Measurements from ENCODE around the gene ARL10. TPM values are rescaled to one million over a fixed set of nuclear protein-coding genes. Genes with fewer than 3 reads are reported as not detected.

Gene ARL10
- total and polyA plus RNA-seq, 2 donors, result 3.6 to 20.8 TPM

GRCh38 chr5:176415952-176416924, 51.0 kb downstream of the ARL10 start, which contains the start of gene CLTB:
TSS of gene CLTB (minus strand) at chr5:176416539. CDS start at chr5:176416363, 176 bp downstream.
- 1% methylated on average over 107 of the region's 107 CpGs for WGBS
- H3K27ac ChIP-seq (ENCODE audit: low read depth), result peak within 1 kb of the TSS; percentile 76
- peak; percentile 26 for DNase-seq (ENCODE audit: extremely low spot score)
- peaks cover 2% of the 10 kb centered on the region for H3K4me1 ChIP-seq (ENCODE audit: insufficient read depth)
- H3K4me3 ChIP-seq (ENCODE audit: low read depth, low read length), result peak within 1 kb of the TSS; percentile 80
- no peaks in the 10 kb centered on the region for H3K36me3 ChIP-seq (ENCODE audit: insufficient read depth)

DNA sequence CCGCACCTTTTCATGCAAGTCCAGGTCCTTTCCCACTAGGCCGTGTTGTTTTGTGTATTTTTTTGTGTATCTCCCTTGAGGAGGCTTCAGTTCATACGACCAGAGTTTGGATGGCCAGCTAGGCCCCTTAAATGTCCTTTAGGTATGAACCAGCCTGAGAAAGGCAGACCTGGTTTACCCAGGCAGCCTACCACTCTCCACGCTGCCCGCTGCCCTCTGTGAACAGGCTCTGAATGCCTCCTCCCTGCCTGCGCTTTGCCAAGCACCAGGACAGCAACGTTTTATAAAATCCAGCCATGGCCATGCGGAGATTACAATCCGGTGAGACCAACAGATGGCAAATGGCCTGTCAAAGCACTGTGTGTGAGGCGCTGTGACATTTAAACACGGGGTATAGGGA, 51.7 kb downstream of the ARL10 start:
- Histone ChIP-seq H3K36me3 (ENCODE audit: insufficient read depth) (no peaks in the 10 kb centered on the region), H3K27ac (ENCODE audit: low read depth) (no peak overlapping the region), H3K4me3 (ENCODE audit: low read depth, low read length) (no peak overlapping the region), H3K4me1 (ENCODE audit: insufficient read depth) (peaks cover 2% of the 10 kb centered on the region)
- DNase-seq (ENCODE audit: extremely low spot score), result no peak
- WGBS, result 73% methylated on average over 11 of the region's 11 CpGs

GRCh38 chr5:176418251-176418650, 53.0 kb downstream of the ARL10 start:
- Histone ChIP-seq H3K36me3 (ENCODE audit: insufficient read depth) (no peaks in the 10 kb centered on the region), H3K4me1 (ENCODE audit: insufficient read depth) (no peaks in the 10 kb centered on the region), H3K27ac (ENCODE audit: low read depth) (no peak overlapping the region), H3K4me3 (ENCODE audit: low read depth, low read length) (no peak overlapping the region)
- WGBS, result 67% methylated on average over 9 of the region's 9 CpGs
- DNase-seq (ENCODE audit: extremely low spot score), result no peak

- WGBS, result 86% methylated on average over 5 of the region's 5 CpGs
- no peaks in the 10 kb centered on the region for H3K36me3 ChIP-seq (ENCODE audit: insufficient read depth)
These were observed 54.8 kb downstream of the ARL10 start for GRCh38 chr5:176420086-176420485.

DNA sequence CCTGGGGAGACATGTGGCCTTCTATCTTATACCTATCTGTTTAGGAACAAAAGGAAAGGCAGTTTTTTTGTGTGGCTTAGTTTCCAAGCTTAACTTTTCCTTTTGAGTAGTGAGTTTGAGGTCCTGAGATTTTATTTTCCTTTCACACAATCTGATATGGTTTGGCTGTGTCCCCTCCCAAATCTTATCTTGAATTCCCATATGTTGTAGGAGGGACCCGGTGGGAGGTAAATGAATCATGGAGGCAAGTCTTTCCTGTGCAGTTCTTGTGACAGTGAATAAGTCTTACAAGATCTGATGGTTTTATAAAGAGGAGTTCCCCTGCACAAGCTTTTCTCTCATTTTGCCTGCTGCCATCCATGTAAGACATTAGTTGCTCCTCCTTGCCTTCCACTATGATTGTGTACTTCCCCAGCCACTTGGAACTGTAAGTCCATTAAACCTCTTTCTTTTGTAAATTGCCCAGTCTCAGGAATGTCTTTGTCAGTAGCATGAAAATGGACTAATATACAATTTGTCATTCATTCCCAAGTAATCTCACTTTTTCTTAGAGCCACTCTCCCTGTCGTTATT, 55.8 kb downstream of the ARL10 start:
- Histone ChIP-seq H3K4me3 (ENCODE audit: low read depth, low read length) (no peak overlapping the region), H3K36me3 (ENCODE audit: insufficient read depth) (no peaks in the 10 kb centered on the region), H3K27ac (ENCODE audit: low read depth) (no peak overlapping the region), H3K4me1 (ENCODE audit: insufficient read depth) (no peaks in the 10 kb centered on the region)
- no peak for DNase-seq (ENCODE audit: extremely low spot score)
- WGBS, result 53% methylated on average over 2 of the region's 2 CpGs

More at GRCh38 chr5:176420086-176420485, 54.8 kb downstream of the ARL10 start:
- H3K4me3 ChIP-seq (ENCODE audit: low read depth, low read length), result no peak overlapping the region
- H3K27ac ChIP-seq (ENCODE audit: low read depth), result no peak overlapping the region
- H3K4me1 ChIP-seq (ENCODE audit: insufficient read depth), result no peaks in the 10 kb centered on the region
- DNase-seq (ENCODE audit: extremely low spot score), result no peak

- H3K27ac ChIP-seq (ENCODE audit: low read depth), result no peak overlapping the region
- no peak for DNase-seq (ENCODE audit: extremely low spot score)
- H3K4me3 ChIP-seq (ENCODE audit: low read depth, low read length), result no peak overlapping the region
- WGBS, result 75% methylated on average over 3 of the region's 3 CpGs
- no peaks in the 10 kb centered on the region for H3K36me3 ChIP-seq (ENCODE audit: insufficient read depth)
- no peaks in the 10 kb centered on the region for H3K4me1 ChIP-seq (ENCODE audit: insufficient read depth)
These were observed 58.9 kb downstream of the ARL10 start for GRCh38 chr5:176424181-176424580.

- Histone ChIP-seq H3K4me3 (ENCODE audit: low read depth, low read length) (no peak overlapping the region), H3K27ac (ENCODE audit: low read depth) (no peak overlapping the region), H3K4me1 (ENCODE audit: insufficient read depth) (no peaks in the 10 kb centered on the region), H3K36me3 (ENCODE audit: insufficient read depth) (no peaks in the 10 kb centered on the region)
- DNase-seq (ENCODE audit: extremely low spot score), result no peak
- 83% methylated on average over 1 of the region's 1 CpG for WGBS
These were observed 59.9 kb downstream of the ARL10 start for GRCh38 chr5:176425138-176425537.

GRCh38 chr5:176425791-176426190, 60.5 kb downstream of the ARL10 start:
- WGBS, result 92% methylated on average over 1 of the region's 1 CpG
- DNase-seq (ENCODE audit: extremely low spot score), result no peak
- Histone ChIP-seq H3K4me1 (ENCODE audit: insufficient read depth) (no peaks in the 10 kb centered on the region), H3K27ac (ENCODE audit: low read depth) (no peak overlapping the region), H3K4me3 (ENCODE audit: low read depth, low read length) (no peak overlapping the region), H3K36me3 (ENCODE audit: insufficient read depth) (no peaks in the 10 kb centered on the region)

DNA sequence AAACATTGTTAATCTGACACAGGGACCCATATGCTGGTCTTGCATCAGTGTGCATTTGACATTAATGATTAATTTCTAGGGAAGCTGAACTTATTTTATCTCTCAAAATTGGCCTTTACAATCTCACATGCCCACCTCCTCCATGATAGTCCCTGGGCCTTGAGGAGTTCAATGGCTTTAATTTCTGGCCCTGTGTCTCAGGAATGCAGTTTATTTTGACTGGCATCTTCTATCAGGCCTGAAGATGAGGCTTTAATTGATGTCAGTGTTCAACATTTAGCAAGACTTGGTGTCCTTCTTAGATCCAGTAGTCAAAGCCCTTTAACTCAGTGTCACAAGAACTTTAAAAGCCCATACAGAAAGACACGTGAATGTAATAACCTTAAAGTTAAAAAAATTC, 61.6 kb downstream of the ARL10 start:
- DNase-seq (ENCODE audit: extremely low spot score), result no peak
- Histone ChIP-seq H3K36me3 (ENCODE audit: insufficient read depth) (no peaks in the 10 kb centered on the region), H3K4me3 (ENCODE audit: low read depth, low read length) (no peak overlapping the region), H3K4me1 (ENCODE audit: insufficient read depth) (no peaks in the 10 kb centered on the region), H3K27ac (ENCODE audit: low read depth) (no peak overlapping the region)
- WGBS, result 83% methylated on average over 1 of the region's 1 CpG

DNA sequence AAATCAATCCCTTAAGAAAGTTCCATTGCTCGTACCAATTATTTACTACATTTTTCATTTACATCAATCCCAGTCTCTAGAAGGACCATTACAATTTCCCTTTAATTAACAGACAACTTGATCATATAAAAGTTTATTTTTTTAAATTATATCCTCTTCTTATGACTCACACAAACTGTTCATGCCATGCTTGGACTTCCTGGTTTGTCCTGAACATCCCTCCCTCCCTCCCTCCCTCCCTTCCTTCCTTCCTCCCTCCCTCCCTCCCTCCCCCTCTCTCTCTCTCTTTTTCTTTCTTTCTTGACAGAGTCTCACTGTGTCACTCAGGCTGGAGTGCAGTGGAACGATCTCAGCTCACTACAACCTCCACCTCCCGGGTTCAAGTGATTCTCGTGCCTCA, 62.7 kb downstream of the ARL10 start:
- Histone ChIP-seq H3K4me3 (ENCODE audit: low read depth, low read length) (no peak overlapping the region), H3K27ac (ENCODE audit: low read depth) (no peak overlapping the region), H3K4me1 (ENCODE audit: insufficient read depth) (no peaks in the 10 kb centered on the region), H3K36me3 (ENCODE audit: insufficient read depth) (no peaks in the 10 kb centered on the region)
- no peak for DNase-seq (ENCODE audit: extremely low spot score)
- WGBS, result 78% methylated on average over 4 of the region's 4 CpGs

- DNase-seq (ENCODE audit: extremely low spot score), result no peak
These were observed 64.7 kb downstream of the ARL10 start for GRCh38 chr5:176429972-176430371.

More at GRCh38 chr5:176429972-176430371, 64.7 kb downstream of the ARL10 start:
- 58% methylated on average over 4 of the region's 4 CpGs for WGBS
- Histone ChIP-seq H3K4me3 (ENCODE audit: low read depth, low read length) (no peak overlapping the region), H3K27ac (ENCODE audit: low read depth) (no peak overlapping the region), H3K36me3 (ENCODE audit: insufficient read depth) (no peaks in the 10 kb centered on the region), H3K4me1 (ENCODE audit: insufficient read depth) (no peaks in the 10 kb centered on the region)
